HL-60 (cell line): ENCODE results near the gene FARP1.

ENCODE experiments used
- DNase-seq, 2 experiments: peaks; one replicate each; pipeline ENCODE4 v3.0.0-alpha.2; 2010 to 2020; ENCODE audit warnings: low read depth in 1 of 2, low spot score in 1 of 2
- H3K27ac ChIP-seq: fragments of 250-450 bp; sonication (Bioruptor Pico); replicated peaks from 2 replicates; pipeline ENCODE4 v1.5.1; 2020; ENCODE audit warnings: mild to moderate bottlenecking, moderate library complexity
- H3K27me3 ChIP-seq: fragments of 250-450 bp; sonication (Bioruptor Pico); 2 replicates; pipeline ENCODE4 v1.5.1; 2021; ENCODE audit warnings: mild to moderate bottlenecking, moderate library complexity; ENCODE audit not compliant: insufficient read depth, poor library complexity, severe bottlenecking
- H3K4me3 ChIP-seq: replicated peaks from 2 replicates; pipeline ENCODE4 v1.5.1; 2011; ENCODE audit warnings: mild to moderate bottlenecking, control low read depth, low read length; ENCODE audit not compliant: insufficient read depth
- CTCF ChIP-seq: IDR thresholded peaks from one replicate; pipeline ENCODE4 v1.5.1; 2011; ENCODE audit warnings: low read length, control low read depth, inconsistent platforms; ENCODE audit not compliant: insufficient read depth
- GABPA ChIP-seq: IDR thresholded peaks from 2 replicates; pipeline ENCODE4 v1.6.1; 2012; ENCODE audit warnings: low read depth
- POLR2AphosphoS5 ChIP-seq: IDR thresholded peaks from 2 replicates; pipeline ENCODE4 v1.6.1; 2012; ENCODE audit warnings: low read depth
- REST ChIP-seq: IDR thresholded peaks from 2 replicates; pipeline ENCODE4 v1.6.1; 2012; ENCODE audit warnings: low read depth; ENCODE audit not compliant: insufficient replicate concordance
- SPI1 ChIP-seq: IDR thresholded peaks from 2 replicates; pipeline ENCODE4 v1.6.1; 2012; ENCODE audit warnings: low read depth, mild to moderate bottlenecking, borderline replicate concordance

Gene FARP1

GRCh38 chr13:98435376-98435775 is 292.5 kb downstream of the FARP1 start:
- Histone ChIP-seq H3K4me3 (no peak overlapping the region), H3K27me3 (peaks cover 9% of the 10 kb centered on the region), H3K27ac (no peak overlapping the region)
- no peak for DNase-seq
- TF ChIP-seq SPI1 (no peak), POLR2AphosphoS5 (no peak), CTCF (no peak), REST (no peak), GABPA (no peak)

GRCh38 chr13:98436233-98436910 is 293.5 kb downstream of the FARP1 start:
- no peak overlapping the region for H3K4me3 ChIP-seq
- TF ChIP-seq POLR2AphosphoS5 (no peak), CTCF (no peak), SPI1 (no peak), REST (no peak), GABPA (no peak)
- H3K27me3 ChIP-seq, result peaks cover 2% of the 10 kb centered on the region
- no peak for DNase-seq
- H3K27ac ChIP-seq, result no peak overlapping the region

- TF ChIP-seq SPI1 (no peak), REST (no peak), GABPA (no peak), CTCF (no peak), POLR2AphosphoS5 (no peak)
- H3K4me3 ChIP-seq, result no peak overlapping the region
- no peak for DNase-seq
- no peaks in the 10 kb centered on the region for H3K27me3 ChIP-seq
- H3K27ac ChIP-seq, result no peak overlapping the region
Observed at GRCh38 chr13:98438246-98439125, 295.6 kb downstream of the FARP1 start.
